ENCODE measurements around the gene EPHB1.
"Not testable (repeated sequence)": the region's sequence is repeated elsewhere in the genome, so short reads cannot be mapped to it uniquely, and the experiment has no call there.

EPHB1 gene

GRCh38 chr3:134964226-134964625, 169.2 kb downstream of the EPHB1 start:
- no peaks in the 10 kb centered on the region for H3K36me3 ChIP-seq
- no peaks in the 10 kb centered on the region for H3K9me3 ChIP-seq
- TF ChIP-seq CTCF (IDR thresholded peaks at IDR 0.05) = no peak
- H3K4me3 ChIP-seq (ENCODE audit: low read depth in 1 of 2, low read length in 1 of 2) = no peak overlapping the region
- H3K27me3 ChIP-seq = no peaks in the 10 kb centered on the region
- no peaks in the 10 kb centered on the region for H3K4me1 ChIP-seq (ENCODE audit: control insufficient read depth in 1 of 2, insufficient read depth in 1 of 2, low read depth in 1 of 2, low read length in 1 of 2)
- H3K27ac ChIP-seq = no peak overlapping the region

DNA sequence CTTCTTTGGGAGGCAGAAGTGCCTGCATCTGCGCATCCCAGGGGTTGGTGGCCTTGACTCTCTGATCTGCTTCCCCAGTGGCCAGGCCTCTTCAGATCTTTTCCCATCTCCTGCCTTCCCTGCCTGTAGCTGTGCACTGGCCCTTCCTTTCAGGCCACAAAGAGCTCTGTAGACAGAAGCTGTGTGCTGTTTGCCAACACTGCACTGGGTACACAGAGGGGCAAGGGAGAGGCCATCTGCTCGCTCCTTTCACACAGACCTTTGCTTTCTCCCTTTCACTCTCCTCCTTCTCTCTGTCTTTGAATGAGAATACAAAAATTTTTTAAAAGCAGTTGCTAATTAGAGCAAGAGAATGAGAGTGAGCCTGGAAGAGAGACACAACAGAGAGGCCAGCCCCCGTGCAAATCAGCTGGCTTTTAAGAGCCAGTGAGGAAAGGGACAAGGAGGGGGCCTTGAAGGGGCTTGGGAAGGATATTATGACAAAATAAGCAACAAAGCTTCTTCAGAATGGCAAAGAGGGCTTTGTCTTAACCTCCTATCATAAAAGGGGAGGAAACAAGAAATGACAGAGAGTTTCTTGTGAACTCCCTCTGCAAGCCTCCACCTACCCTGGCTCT, 170.9 kb downstream of the EPHB1 start:
- Histone ChIP-seq H3K27ac (no peak overlapping the region), H3K4me3 (ENCODE audit: low read depth in 1 of 2, low read length in 1 of 2) (no peak overlapping the region), H3K9me3 (no peaks in the 10 kb centered on the region), H3K4me1 (ENCODE audit: control insufficient read depth in 1 of 2, insufficient read depth in 1 of 2, low read depth in 1 of 2, low read length in 1 of 2) (no peaks in the 10 kb centered on the region), H3K36me3 (no peaks in the 10 kb centered on the region), H3K27me3 (no peaks in the 10 kb centered on the region)
- TF ChIP-seq CTCF (IDR thresholded peaks at IDR 0.05) = no peak

DNA sequence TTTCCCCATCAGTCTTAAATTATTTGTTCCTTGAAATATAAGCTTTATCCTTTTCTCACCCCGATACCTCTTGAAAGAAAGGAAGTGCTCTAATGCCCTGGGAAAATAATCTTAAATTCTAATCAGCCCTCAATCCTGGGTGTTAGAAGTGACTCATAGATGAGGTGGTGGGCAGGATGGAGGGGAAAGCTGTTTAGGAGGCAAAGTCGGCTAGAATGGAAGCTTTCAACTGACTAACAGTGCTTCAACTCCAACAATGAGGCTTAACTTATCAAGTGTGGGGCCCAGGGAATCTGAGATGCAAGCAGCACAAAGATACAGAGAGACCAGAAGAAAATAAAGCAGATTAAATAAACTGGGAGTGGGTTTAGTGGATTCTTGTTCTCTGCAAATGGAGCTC, 175.8 kb downstream of the EPHB1 start:
- H3K27ac ChIP-seq = no peak overlapping the region
- TF ChIP-seq CTCF (IDR thresholded peaks at IDR 0.05) = no peak
- no peaks in the 10 kb centered on the region for H3K9me3 ChIP-seq
- H3K27me3 ChIP-seq = no peaks in the 10 kb centered on the region
- no peaks in the 10 kb centered on the region for H3K36me3 ChIP-seq
- no peak overlapping the region for H3K4me3 ChIP-seq (ENCODE audit: low read depth in 1 of 2, low read length in 1 of 2)
- H3K4me1 ChIP-seq (ENCODE audit: control insufficient read depth in 1 of 2, insufficient read depth in 1 of 2, low read depth in 1 of 2, low read length in 1 of 2) = no peaks in the 10 kb centered on the region

- Histone ChIP-seq H3K4me1 (ENCODE audit: control insufficient read depth in 1 of 2, insufficient read depth in 1 of 2, low read depth in 1 of 2, low read length in 1 of 2) (no peaks in the 10 kb centered on the region), H3K4me3 (ENCODE audit: low read depth in 1 of 2, low read length in 1 of 2) (no peak overlapping the region), H3K27me3 (no peaks in the 10 kb centered on the region), H3K27ac (no peak overlapping the region), H3K9me3 (no peaks in the 10 kb centered on the region), H3K36me3 (no peaks in the 10 kb centered on the region)
- no peak for TF ChIP-seq CTCF (IDR thresholded peaks at IDR 0.05)
Measured at GRCh38 chr3:134971306-134971705, 176.2 kb downstream of the EPHB1 start.

DNA sequence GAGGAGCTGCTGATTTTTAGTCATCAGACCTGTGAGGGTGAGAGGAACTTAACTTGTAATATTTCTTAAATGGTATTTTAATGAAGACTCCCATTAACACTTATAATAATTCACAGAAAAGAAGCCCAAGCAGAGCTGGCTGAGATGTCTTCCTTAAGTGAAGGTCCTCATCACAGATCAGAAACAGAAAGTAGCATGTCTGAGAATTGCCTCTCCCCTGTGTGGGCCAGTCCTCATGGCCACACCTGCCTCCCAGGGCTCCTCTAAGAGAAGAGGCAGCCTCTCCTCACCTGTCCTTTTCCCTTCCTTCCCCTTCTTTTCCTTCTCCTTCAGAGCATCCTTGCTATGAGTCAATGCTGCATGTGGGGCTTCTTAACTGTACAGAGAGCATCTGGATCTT, 176.8 kb downstream of the EPHB1 start:
- H3K27me3 ChIP-seq; H3K36me3 ChIP-seq; H3K4me3 ChIP-seq (ENCODE audit: low read depth in 1 of 2, low read length in 1 of 2); H3K27ac ChIP-seq; H3K9me3 ChIP-seq; H3K4me1 ChIP-seq (ENCODE audit: control insufficient read depth in 1 of 2, insufficient read depth in 1 of 2, low read depth in 1 of 2, low read length in 1 of 2): not testable (repeated sequence)

DNA sequence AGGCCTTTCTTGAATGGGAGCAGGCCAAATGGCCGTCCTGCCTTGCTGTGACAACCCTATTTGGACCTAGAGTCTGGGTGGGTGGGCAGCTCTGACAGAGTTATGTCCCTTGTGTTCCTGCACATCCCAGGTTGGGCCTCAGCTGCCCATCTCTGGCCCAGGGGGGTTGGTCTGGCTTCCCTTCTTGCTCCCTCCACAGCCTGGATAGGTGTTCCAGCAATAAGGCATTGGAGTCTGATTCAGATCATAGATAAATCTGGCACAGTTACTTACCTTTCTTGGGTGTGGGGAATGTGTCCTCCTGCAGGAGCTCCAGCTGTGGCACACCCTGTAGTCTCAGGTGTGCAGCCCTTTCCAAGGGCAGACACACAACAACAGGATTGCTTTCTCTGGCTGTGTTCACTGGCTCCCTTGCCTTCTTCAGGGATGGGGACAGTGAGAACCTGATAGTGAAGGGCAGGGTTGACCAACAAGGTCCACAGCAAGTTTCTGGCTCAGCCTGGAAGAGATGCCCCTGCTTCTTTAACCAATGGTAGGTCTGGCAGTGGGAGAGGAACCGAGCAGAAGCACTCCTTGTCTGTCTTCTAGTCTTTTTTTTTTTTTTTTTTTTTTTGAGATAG, 177.9 kb downstream of the EPHB1 start:
- Histone ChIP-seq H3K36me3 (no peaks in the 10 kb centered on the region), H3K9me3 (no peaks in the 10 kb centered on the region), H3K27ac (no peak overlapping the region), H3K4me3 (ENCODE audit: low read depth in 1 of 2, low read length in 1 of 2) (no peak overlapping the region), H3K4me1 (ENCODE audit: control insufficient read depth in 1 of 2, insufficient read depth in 1 of 2, low read depth in 1 of 2, low read length in 1 of 2) (no peaks in the 10 kb centered on the region), H3K27me3 (no peaks in the 10 kb centered on the region)
- no peak for TF ChIP-seq CTCF (IDR thresholded peaks at IDR 0.05)

All from neutrophil (primary cell).